GM18867 (cell line): ENCODE measurements around the gene MAP2K3.

Experiments
- ATAC-seq: cut with Tn5 transposase; IDR thresholded peaks from one replicate; pipeline ENCODE4 v1.9.1; 2021; ENCODE audit warnings: mild to moderate bottlenecking, moderate library complexity; ENCODE audit not compliant: unreplicated experiment

Gene MAP2K3

DNA sequence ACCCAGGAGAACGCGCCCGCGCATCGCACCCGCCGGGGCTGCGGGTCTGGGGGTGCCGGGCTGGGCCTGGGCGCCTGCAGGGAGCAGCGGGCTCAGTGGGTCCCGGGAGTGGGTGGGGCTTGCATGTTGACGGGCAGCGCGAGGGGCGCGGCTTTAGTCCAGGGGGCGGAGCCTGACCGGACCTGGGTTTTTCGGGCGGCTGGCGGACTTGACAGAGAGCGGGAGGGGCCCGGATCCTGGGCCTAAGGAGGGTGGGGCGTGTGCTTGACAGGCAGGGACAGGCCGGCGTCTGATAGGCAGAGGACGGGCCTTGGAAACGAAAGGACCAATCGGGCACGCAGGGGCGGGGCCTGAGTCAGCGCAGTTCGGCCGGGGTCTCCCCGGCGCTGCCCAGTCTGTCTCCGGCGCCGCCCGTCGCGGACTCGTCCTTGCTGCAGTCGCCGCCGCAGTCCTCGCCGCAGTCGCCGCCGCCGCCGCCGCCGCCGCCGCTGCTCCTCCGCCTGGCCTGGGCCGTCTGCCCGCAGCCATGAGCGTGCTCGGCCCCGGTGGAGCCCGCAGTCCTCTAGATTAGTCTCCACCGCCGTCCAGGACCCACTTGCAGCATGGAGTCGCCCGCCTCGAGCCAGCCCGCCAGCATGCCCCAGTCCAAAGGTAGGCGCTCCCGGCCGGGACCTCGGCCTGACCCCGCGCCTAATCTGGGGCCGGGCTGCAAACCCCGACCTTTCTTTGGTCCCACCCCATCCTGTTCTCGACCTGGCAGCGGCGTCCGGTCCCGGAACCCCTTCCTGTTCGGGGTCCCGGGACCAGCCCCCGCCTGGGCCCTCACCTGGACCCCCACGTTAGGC lies at the start of gene MAP2K3:
MAP2K3 (plus strand) TSS at position 393 of the 845 bp plus-strand sequence; CDS start at position 603, 210 bp downstream.
- ATAC-seq = peak; percentile 78

DNA sequence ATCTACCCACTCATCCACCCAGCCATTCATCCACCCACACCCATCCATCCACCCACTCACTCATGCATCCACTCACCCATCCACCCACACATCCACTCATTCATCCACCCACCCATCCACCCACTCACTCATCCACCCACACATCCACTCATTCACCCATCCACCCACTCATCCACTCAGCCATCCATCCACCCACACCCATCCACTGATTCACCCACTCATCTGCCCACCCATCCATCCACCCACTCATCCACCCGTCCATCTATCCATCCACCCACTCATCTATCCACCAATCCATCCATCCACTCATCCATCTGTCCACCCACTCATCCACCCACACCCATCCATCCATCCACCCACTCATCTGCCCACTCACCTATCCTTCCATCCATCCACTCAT lies 48.6 kb upstream of the MAP2K3 start:
- ATAC-seq = no peak

DNA sequence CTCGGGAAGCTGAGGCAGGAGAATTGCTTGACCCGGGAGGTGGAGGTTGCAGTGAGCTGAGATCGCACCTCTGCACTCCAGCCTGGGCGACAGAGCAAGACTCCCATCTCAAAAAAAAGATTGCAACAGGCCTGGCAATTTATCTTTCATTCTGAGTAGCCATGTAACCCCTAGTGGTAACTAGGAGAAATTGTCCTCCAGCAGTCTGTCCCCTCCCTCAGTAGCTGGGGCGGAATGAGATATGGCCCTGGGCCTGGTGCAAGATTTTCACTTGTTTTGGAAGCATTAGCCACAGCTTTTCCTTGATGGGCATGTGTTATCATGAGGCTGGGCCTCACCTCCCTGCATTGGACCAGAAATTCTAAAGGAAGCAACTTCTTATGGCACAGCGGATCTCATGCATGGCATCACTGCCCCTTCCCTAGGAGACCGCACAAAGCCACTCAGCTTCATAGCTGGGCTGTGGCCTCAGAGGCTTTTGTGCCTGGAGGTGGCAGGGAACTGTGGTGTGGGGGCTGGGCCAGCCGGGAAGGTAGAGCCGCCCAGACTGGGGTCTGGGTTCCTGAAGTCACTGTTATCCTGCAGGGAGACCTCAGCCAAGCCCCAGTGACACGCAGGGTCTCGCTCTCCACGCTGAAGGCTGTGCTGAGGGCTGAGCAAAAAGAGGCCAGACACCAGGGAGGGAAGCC lies 44.7 kb upstream of the MAP2K3 start:
- peak; percentile 48 for ATAC-seq

DNA sequence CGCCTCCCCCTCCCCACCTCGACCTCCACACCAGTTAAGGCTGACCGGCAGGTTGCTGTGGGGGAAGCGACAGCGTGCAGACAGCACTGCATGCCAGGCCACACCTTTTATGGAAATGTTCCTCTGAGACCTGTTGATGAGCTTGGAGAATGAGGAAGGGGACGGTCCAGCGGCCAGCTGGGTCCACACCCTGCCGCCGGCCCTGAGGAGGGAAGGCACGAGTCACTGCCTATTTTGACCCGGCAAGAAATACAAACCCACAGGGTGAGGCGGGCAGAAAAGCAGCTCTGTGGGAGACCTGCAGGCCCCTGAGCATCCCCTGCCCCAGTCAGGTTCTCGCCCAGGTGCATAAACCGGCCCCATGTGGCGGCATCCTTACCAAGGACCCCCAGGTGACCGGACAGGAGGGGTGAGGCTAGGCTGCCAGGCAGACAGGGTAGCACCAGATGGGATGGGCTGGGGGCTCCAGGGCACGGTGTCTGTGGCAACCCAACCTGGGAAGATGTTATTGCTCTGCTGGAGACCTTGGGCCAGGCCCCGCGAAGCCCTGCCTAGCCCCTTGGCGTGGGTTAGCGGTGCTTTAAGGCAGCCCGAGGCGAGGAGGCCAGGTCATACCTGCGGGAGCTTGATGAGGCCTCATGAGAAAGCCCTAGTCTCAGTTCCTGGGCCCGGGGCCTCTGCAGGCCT lies 44.0 kb upstream of the MAP2K3 start:
- ATAC-seq = no peak

DNA sequence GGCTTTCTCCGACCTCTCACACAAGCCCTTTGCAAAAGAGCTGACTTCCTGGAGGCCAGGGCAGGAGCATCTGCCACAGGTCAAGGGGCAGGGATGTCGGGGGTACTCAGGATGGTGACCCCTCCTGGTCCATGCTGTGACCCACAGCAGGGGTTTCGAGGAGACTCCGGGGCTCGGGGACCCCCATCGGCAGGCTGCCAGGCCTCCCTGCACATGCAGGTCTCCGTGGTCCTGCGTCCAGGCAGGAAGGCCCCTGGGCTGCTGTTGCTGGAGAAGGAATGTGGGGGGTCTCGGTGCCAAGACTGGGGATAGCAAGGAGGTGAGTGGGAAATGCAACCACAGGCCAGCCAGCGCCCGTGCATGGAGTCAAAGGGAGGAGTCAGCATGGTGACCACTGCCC lies 42.9 kb upstream of the MAP2K3 start:
- ATAC-seq = no peak

DNA sequence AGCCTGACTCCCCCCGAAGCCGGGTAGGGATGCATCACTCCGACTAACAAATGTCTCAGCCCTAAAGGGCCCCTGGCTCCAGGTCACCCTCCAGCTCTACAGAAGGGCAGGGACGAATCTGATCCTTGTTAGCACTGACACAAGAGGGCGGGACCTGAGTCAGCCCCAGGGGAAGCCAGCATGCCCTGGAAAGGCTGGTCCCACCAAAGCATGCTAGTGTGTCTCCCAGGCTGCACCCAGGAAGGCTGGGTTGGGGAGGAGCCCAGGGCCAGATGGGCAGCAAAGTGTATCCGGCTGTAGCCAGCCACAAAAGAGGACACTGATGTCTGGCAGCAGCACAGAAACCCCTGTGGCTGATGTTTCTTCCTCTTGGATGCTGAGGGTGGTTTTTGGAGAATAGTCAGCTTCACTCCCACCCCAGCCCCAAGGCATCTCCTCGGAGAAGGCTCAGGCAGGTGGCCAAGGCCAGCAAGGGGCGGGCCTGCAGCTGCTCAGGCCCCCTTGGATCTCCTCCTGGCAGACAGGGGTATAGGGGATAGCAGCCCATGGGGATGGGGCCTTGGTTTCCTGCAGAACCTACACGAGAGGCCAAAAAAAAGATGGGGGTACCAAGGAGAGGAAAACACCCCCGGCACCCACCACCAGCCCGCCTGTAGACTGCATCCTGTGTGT lies 42.3 kb upstream of the MAP2K3 start:
- no peak for ATAC-seq

DNA sequence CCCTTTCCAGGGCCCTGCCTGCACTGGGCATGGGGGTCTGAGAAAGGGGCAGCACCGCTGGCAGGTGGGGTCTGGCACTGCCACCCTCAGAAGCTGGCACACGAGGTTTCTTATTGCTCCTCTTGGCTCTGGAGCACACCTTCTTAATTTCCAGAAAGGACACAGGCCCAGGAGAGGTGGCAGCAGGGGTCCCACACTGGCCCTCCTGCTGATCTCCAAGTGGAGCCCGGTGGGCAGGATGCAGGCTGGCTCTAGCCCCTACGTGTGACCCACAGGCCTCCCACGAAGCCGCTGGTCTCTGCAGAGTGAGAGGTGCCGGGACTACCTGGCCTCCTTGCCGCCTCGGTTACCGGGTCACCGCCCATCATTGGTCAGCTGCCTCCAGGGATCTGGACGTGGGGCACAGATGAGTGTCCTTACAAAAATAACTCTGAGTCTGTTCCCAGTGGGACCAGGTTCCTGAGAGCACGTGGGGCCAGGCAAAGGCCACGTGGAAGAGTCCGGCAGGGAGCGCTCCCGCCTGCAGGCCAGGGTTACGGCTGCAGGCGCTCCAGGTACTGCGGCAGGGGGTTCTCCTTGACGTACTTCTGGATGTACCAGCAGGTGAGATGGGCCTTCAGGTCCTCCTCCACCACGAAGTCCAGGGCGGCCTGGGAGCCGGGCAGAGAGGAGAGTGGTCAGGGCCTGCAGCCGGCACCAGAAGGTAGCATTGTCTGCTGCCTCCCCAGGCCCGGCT lies 41.6 kb upstream of the MAP2K3 start:
- ATAC-seq = no peak

DNA sequence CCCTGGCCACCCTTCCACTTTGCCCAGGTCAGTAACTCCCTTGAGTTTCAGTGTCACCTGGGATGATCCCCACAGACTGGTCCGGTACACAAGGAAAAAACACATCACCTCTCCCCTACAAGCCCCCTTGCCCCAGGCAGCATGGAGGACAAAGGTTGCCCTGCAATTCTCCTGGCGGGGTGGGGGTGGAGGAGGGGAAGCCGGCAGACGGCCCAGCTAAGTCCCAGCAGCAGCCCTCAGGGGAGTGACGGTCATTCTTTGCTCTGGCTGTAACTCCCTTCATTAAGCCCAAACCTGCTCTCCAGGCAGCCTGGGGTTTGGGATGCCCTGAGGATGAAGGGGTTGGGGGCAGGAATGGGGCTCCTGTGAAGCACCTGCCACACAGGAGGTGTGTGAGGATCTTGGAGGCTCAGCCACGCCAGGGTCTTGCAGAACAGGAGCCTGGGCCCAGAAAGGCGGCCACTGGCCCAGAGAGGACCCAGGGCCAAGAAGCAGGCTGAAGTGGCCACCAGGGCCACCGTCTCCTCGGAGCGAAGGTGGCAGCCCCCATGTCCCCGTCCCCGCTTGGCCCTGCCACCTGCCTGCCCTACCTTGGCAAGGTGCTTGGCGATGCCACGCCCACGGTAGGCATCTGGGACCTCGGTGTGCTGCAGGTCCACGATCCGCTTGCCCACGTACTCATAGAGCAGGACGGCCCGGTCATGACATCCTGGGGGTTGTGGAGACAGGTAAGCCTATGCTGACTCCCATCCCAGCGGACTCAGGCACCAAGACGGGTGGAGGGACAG lies 40.8 kb upstream of the MAP2K3 start:
- ATAC-seq = no peak

DNA sequence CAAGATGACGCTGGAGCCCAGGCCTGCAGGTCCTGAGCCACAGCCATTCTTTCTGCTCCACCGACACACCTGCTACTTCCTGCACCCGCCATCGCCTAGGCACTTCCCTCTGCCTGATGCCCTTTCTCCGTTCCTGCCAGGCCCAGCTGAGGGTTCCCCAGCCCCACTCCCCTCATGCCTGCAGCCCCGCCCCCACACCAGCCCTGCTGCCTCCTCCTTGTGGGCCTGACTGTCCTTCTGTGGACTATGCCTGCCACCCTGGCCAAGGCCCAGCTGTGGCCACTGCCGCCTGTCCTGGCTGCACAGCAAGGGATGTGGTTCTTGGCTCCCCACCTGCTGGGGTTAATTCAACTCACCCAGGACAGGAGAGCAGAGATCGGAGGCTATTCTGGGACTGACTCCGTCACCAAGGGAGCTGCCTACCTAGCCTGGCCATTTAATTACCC lies 38.8 kb upstream of the MAP2K3 start:
- ATAC-seq = no peak

DNA sequence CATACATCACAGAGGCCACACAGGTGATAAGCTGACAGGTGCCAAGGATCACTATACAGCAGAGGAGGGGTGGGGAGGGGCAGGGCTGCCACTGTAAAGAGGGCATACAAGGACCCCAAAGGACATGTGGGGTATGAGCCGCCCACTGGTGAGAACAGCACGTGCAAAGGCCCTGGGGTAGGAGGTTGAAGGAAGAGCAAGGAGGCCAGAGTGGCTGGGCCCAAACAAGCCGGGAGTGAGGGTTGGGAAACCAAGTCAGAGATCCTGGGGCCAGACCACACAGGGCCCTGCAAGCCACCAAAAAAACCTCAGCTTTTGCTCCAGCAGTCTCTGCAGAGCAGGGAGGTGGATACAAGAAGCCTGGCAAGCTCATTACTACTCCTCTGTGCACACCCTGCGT lies 37.8 kb upstream of the MAP2K3 start:
- ATAC-seq = no peak

DNA sequence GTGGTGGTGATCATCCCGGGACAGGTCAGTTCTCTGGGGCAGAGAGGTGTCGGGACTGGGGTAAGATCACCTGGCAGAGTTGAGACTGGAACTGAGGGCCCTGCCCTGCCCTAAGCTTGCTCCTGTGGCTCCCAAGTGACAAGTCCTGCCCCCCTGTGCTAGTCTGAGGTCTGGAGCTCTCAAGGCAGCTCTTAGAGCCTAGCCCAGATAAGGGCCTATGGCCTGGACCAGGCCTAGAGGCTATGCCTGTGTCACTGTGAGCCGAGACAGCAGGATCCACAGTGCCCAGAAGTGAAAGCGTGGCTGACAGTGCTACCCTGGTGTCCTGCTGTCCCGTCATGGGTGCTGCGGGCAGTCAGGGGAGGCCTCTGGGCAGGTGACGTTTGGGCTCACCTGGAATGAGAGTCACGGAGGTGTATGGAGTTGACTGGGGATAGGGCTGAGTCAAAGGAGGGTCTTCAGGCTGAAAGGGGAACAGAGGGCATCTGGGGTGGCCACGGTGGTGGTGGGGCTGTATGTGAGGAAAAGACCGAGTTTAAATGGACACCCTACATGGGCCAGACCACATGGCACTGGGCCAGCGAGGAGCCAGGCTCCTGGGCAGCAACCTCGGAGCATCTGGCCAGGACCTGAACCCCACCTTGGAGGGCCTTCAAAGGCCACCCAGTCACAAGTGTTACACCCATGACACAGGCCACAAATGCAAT lies 36.8 kb upstream of the MAP2K3 start:
- no peak for ATAC-seq

DNA sequence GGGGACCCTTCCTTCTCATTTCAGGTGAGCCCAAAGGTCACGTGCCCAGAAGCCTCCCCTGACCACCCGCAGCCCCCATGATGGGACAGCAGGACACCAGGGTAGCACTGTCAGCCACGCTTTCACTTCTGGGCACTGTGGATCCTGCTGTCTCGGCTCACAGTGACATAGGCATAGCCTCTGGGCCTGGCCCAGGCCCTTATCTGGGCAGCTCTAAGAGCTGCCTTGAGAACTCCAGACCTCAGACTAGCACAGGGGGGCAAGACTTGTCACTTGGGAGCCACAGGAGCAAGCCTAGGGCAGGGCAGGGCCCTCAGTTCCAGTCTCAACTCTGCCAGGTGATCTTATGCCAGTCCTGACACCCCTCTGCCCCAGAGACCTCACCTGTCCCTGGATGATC lies 36.0 kb upstream of the MAP2K3 start:
- ATAC-seq = no peak

DNA sequence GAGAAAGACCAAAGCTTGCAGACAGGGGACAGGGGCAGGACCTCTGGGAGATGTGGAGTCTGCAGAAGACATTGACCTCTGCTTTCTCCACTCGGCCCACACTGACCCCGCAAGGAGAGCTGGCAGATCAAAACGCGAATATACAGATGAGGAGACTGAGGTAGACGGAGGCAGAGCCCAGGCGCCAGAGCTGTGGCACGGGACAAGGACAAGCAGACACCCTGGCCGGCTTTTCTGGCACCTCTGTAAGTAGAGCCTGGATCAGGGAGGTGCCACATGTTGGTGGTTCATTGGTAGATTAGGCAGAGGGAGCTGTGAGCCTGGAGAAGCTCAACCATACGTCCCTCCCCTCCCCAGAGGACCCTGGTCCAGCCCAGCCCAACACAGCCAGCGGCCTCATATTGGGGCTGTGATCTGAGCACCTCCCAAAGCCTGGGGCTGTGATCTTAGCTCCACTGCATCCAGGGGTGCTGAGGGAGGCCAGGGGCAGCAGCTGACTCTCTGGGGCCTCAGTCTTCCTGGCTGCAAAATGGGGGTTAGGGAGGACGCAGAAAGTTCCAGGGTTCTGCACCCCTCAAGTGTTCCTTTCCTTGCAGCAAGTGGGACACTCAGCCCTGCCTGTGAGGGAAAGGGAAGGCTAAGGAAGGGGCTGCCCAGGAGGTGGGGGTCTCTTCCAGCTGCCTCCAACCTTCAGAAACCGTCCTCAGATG lies 35.3 kb upstream of the MAP2K3 start:
- no peak for ATAC-seq

DNA sequence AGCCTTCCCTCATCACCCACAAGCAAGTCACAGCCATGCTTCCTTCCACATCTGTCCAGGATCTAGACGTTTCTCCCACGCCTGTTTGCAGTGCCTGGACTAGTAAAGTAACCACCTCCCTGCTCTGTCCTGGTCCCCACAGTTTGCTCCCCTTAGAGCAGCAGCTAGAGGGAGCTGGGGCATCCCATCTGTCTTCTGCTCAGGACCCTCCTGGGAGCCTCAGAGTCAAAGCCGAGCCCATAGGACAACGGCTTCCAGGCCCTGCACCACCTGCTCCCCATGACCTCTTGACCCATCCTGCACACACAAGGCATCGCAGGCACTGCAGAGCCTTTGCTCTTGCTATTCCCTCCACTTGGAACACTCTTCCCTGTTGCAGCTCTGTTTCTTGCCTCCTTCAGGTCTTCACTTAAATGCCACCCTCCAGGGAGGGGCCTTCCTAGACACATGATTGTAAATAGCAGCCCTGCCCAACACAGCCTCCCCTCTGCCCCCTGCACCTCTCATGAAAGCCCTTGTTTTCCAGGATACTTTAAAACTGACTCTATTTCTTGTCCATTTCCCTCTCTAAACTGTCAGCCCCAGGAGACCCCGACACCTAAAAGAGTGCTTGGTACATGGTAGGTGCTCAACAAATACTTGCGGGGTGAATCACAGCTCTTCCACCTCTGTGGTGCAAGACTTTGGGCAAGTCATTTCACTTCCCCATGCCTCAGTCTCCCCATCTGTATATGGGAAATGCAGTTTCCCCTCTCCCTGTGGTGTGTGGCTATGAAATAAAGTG lies 34.4 kb upstream of the MAP2K3 start:
- no peak for ATAC-seq

DNA sequence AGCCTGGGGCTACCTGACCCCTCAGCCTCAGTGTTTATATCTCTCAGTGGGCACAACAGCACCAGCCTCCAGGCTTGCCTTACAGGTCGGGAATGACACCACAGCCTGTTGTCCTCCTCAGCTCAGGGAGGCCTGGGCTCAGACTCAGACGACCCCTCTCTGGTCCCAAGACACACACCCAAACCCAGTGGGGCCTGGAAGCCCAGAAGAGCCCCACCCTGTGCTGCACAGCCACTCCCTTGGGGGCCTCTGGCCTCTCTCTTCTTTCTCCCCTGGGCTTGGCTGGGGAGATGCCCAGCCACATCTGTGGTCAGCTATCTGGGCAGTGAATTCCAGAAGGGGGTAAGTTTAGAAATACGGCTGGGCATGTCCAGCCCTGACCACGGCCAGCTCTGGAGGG lies 33.7 kb upstream of the MAP2K3 start:
- ATAC-seq = no peak

DNA sequence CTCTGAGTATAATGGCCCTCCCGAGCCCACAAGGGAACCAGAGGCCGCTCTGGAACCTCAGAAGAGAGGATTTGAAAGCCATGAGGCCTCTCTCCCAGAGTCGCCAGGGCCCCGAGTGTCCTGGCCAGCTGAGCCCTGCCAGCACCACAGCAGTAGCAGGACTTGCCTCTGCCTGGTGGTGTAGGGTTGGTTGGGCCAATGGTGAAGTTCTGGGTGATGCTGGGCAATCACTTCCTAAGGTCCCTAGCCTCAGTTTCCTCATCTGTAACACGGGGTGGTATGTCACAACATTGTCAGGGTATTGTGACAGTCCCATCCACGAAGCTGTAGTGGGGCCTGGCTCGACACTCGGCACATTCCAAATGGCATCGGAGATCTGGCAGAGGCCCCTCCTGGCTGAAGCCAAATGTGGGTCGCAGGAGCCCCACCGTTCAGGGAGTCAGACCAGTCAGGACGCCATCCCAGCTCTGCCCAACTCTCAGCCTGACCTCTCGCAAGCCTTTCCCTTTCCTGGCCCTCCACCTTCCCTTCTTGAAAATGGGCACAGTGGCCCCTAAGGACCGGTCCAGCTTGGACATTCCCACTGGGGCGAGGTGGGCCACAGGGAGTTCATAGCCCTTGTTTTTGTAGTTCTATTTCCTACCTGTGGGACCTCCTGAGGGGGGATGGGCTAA lies 33.0 kb upstream of the MAP2K3 start:
- ATAC-seq = no peak

DNA sequence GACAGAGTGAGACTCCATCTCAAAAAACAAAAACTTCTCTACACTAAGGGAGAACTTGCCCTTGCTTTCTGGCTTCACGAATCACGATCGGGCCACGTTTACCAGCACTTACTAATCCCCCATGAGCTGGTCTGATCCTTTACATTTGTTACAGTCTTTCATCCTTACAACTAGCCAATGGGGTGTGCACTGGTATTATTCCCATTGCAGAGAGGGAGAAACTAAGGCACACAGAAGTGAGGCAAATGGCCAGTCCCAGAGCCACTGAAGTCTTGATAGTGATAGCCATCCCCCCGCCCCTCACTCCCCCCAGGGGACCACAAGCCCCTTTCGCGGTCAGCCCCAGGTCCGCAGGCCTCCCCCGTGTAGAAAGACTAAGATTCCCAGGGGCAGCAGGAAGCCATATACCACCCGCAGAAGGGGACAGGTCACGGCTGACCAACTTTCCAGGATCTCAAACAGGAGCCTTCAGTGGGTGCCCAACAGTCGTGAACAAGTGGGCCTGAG lies 32.2 kb upstream of the MAP2K3 start:
- ATAC-seq = no peak
